NCI-H187 treated with DMSO at 0.1 percent for 48 hours (cell line): ENCODE data around the gene TUBA1C.
"Not testable (repeated sequence)": the region's sequence is repeated elsewhere in the genome, so short reads cannot be mapped to it uniquely, and the experiment has no call there.

Experiments
- DNase-seq: peaks from one replicate; lab custom pipeline; 2025; lab: John Stamatoyannopoulos, UW

The TUBA1C gene

GRCh38 chr12:49264873-49265792 is at the start of gene TUBA1C:
TUBA1C (plus strand) TSS chr12:49265082; CDS start chr12:49265182, 100 bp downstream.
- peak; percentile 50 for DNase-seq

GRCh38 chr12:49219417-49220026 is 45.4 kb upstream of the TUBA1C start:
- no peak for DNase-seq

- no peak for DNase-seq
Observed at GRCh38 chr12:49220972-49221371, 43.9 kb upstream of the TUBA1C start.

GRCh38 chr12:49223122-49223521 is 41.8 kb upstream of the TUBA1C start:
- DNase-seq: no peak

GRCh38 chr12:49223590-49224369 is 41.1 kb upstream of the TUBA1C start:
- DNase-seq: no peak

- no peak for DNase-seq
Observed at GRCh38 chr12:49225576-49226166, 39.2 kb upstream of the TUBA1C start.

- DNase-seq: peak; percentile 85
Observed at GRCh38 chr12:49227713-49228112, 37.2 kb upstream of the TUBA1C start.

- no peak for DNase-seq
Observed at GRCh38 chr12:49228653-49229052, 36.2 kb upstream of the TUBA1C start.

GRCh38 chr12:49230176-49230804 is 34.6 kb upstream of the TUBA1C start:
- peak; percentile 90 for DNase-seq

GRCh38 chr12:49230805-49231194 is 34.1 kb upstream of the TUBA1C start:
- DNase-seq: no peak

- DNase-seq: peak; percentile 85
Observed at GRCh38 chr12:49231878-49232655, 32.8 kb upstream of the TUBA1C start.

GRCh38 chr12:49232940-49233841 is 31.7 kb upstream of the TUBA1C start:
- DNase-seq: peak; percentile 72

- peak; percentile 83 for DNase-seq
Observed at GRCh38 chr12:49233842-49234526, 30.9 kb upstream of the TUBA1C start.

GRCh38 chr12:49236423-49236822 is 28.5 kb upstream of the TUBA1C start:
- no peak for DNase-seq

- no peak for DNase-seq
Observed at GRCh38 chr12:49243631-49244030, 21.3 kb upstream of the TUBA1C start.

- DNase-seq: no peak
Observed at GRCh38 chr12:49244176-49244575, 20.7 kb upstream of the TUBA1C start.

GRCh38 chr12:49251357-49251756 is 13.5 kb upstream of the TUBA1C start:
- no peak for DNase-seq

GRCh38 chr12:49253033-49253623 is 11.8 kb upstream of the TUBA1C start:
- DNase-seq: no peak

- DNase-seq: not testable (repeated sequence)
Observed at GRCh38 chr12:49255456-49255855, 9.4 kb upstream of the TUBA1C start.
